Osteoblast (primary cell): ENCODE measurements around the gene PTPRC. TPM values are rescaled to one million over a fixed set of nuclear protein-coding genes. Genes with fewer than 3 reads are reported as not detected.

Source experiments
- DNase-seq: peaks from one replicate; pipeline ENCODE4 v3.0.0; 2011; ENCODE audit warnings: low spot score, mixed read lengths; ENCODE audit not compliant: insufficient read length; ENCODE audit errors: missing footprints
- H2AFZ ChIP-seq: 2 replicates; pipeline ENCODE4 v1.6.0; 2011; ENCODE audit warnings: mild to moderate bottlenecking, low read length
- H3K27ac ChIP-seq: 2 replicates; pipeline ENCODE4 v1.5.1; 2011; ENCODE audit warnings: mild to moderate bottlenecking, low read depth, low read length, moderate library complexity
- H3K27me3 ChIP-seq: 2 replicates; pipeline ENCODE4 v1.6.0; 2012; ENCODE audit warnings: mild to moderate bottlenecking, control low read depth, inconsistent platforms, low read length, moderate library complexity; ENCODE audit not compliant: insufficient read depth
- H3K36me3 ChIP-seq: 2 replicates; pipeline ENCODE4 v1.5.1; 2011; ENCODE audit warnings: mild to moderate bottlenecking, low read length, control low read depth, moderate library complexity; ENCODE audit not compliant: insufficient read depth
- H3K4me1 ChIP-seq: 2 replicates; pipeline ENCODE4 v1.5.1; 2011; ENCODE audit warnings: mild to moderate bottlenecking, low read length, control low read depth, moderate library complexity; ENCODE audit not compliant: insufficient read depth
- H3K4me2 ChIP-seq: 2 replicates; pipeline ENCODE4 v1.6.0; 2011; ENCODE audit warnings: mild to moderate bottlenecking, low read length; ENCODE audit not compliant: insufficient read depth
- H3K4me3 ChIP-seq: fragments of 200-600 bp; sonication (generic); 3 replicates; pipeline ENCODE4 v1.5.1; 2012; ENCODE audit warnings: mild to moderate bottlenecking, low read length, inconsistent platforms; ENCODE audit not compliant: insufficient read depth
- H3K79me2 ChIP-seq: 2 replicates; pipeline ENCODE4 v1.6.0; 2012; ENCODE audit warnings: mild to moderate bottlenecking, low read length, control low read depth, inconsistent platforms; ENCODE audit not compliant: insufficient read depth
- H3K9me3 ChIP-seq: 2 replicates; pipeline ENCODE4 v1.5.1; 2011; ENCODE audit warnings: low read depth, low read length, control low read depth
- H4K20me1 ChIP-seq: 2 replicates; pipeline ENCODE4 v1.6.0; 2012; ENCODE audit warnings: mild to moderate bottlenecking, low read length, control low read depth; ENCODE audit not compliant: insufficient read depth
- CTCF ChIP-seq: IDR thresholded peaks from 2 replicates; pipeline ENCODE4 v1.5.1; 2011; ENCODE audit warnings: mild to moderate bottlenecking, low read depth, low read length, moderate library complexity; ENCODE audit errors: extremely low read depth
- total RNA-seq: library from RNA; depleted of rRNA; stranded (reverse); fragments of >200 nt; gene quantifications from 2 replicates; pipeline ENCODE4 v1.2.3, GENCODE V29; 2012

PTPRC gene
- total RNA-seq, 1 donor, result 1.1 TPM

DNA sequence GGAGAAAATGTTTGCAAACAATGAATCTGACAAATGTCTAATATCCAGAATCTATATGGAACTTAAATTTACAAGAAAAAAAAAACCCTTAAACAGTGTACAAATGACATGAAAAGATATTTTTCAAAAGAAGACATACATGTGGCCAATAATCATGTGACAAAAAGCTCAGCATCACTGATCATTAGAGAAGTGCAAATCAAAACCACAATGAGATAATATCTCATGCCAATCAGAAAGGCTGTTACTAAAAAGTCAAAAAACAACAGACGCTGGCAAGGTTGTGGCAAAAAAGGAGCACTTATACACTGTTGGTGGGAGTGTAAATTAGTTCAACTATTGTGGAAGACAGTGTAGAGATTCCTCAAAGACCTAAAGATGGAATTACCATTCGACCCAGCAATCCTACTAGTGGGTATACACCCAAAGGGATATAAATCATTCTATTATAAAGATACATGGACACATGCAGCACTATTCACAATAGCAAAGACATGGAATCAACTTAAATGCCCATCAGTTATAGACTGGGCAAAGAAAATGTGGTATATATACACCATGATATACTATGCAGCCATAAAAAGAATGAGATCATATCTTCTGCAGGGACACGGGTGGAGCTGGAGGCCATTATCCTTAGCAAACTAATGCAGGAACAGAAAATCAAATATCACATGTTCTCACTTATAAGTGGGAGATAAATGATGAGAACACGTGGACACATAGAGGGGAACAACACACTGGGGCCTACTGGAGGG, 123.2 kb downstream of the PTPRC start:
- Histone ChIP-seq H3K9me3 (no peaks in the 10 kb centered on the region), H4K20me1 (no peaks in the 10 kb centered on the region), H3K4me3 (no peak overlapping the region), H3K79me2 (no peaks in the 10 kb centered on the region), H3K27ac (no peak overlapping the region), H2AFZ (no peak overlapping the region), H3K4me1 (peaks cover 2% of the 10 kb centered on the region), H3K27me3 (no peaks in the 10 kb centered on the region), H3K36me3 (no peaks in the 10 kb centered on the region), H3K4me2 (no peak overlapping the region)
- TF ChIP-seq CTCF, result no peak
- no peak for DNase-seq

DNA sequence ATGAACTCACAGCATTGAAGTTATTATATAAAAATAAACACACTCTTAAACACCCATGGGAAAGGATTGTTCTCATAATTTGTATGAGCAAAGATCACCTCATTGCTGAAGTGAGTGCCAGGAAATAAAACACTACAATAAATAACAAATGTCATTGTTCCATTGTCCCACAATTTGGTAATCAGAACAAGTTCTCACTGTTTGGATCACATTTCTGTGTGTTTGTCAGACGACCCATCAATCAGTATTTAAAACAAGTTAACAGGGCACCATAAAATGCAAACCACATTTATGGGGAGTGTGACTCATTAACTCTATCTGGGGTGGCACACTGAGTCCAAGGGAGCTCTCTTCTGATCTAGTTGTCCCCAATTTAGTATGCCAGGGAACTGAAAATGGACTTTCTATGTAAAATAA, 124.5 kb downstream of the PTPRC start:
- Histone ChIP-seq H3K4me2 (no peak overlapping the region), H3K27me3 (no peaks in the 10 kb centered on the region), H4K20me1 (no peaks in the 10 kb centered on the region), H3K4me3 (no peak overlapping the region), H3K79me2 (no peaks in the 10 kb centered on the region), H3K36me3 (no peaks in the 10 kb centered on the region), H3K9me3 (no peaks in the 10 kb centered on the region), H2AFZ (no peak overlapping the region), H3K27ac (no peak overlapping the region), H3K4me1 (peaks cover 2% of the 10 kb centered on the region)
- DNase-seq, result no peak
- TF ChIP-seq CTCF, result no peak

GRCh38 chr1:198764748-198765147, 125.9 kb downstream of the PTPRC start:
- Histone ChIP-seq H3K27ac (no peak overlapping the region), H3K9me3 (no peaks in the 10 kb centered on the region), H3K4me3 (no peak overlapping the region), H2AFZ (peak overlapping the region; percentile 21), H3K4me1 (peaks cover 2% of the 10 kb centered on the region), H3K79me2 (no peaks in the 10 kb centered on the region), H3K4me2 (peak overlapping the region; percentile 51), H3K27me3 (no peaks in the 10 kb centered on the region), H3K36me3 (no peaks in the 10 kb centered on the region), H4K20me1 (no peaks in the 10 kb centered on the region)
- DNase-seq, result no peak
- no peak for TF ChIP-seq CTCF

DNA sequence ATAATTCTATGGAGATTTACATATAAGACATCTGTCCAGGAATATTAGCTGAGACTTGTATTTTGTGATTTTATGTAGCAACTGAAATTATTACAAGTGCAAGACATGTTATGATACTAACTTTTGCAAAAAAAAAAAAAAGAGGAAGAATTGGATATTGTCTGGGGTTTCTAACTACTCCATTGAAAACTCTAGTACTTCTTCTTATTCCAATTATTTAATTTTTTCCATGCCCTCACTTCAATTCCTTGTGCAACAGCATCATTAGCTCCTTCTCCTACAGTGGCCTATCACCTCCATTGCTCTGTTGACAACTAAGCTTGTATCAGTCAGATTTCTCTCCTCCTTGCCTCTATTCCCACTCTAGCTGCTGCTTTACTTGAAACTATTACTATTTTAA, 126.6 kb downstream of the PTPRC start:
- no peak for DNase-seq
- no peak overlapping the region for H3K4me2 ChIP-seq
- no peaks in the 10 kb centered on the region for H4K20me1 ChIP-seq

More for the DNA sequence above, 126.6 kb downstream of the PTPRC start:
- Histone ChIP-seq H3K9me3 (no peaks in the 10 kb centered on the region), H3K27me3 (no peaks in the 10 kb centered on the region), H3K27ac (no peak overlapping the region), H3K79me2 (no peaks in the 10 kb centered on the region), H2AFZ (no peak overlapping the region), H3K4me1 (peaks cover 2% of the 10 kb centered on the region), H3K4me3 (no peak overlapping the region), H3K36me3 (no peaks in the 10 kb centered on the region)
- TF ChIP-seq CTCF, result no peak
